GM18511 (cell line): ENCODE results near the gene SMIM33.
"Not testable (repeated sequence)": the region's sequence is repeated elsewhere in the genome, so short reads cannot be mapped to it uniquely, and the experiment has no call there.

Experiments
- ATAC-seq: cut with Tn5 transposase; IDR thresholded peaks from one replicate; pipeline ENCODE4 v1.9.1; 2021; ENCODE audit warnings: mild to moderate bottlenecking, moderate library complexity; ENCODE audit not compliant: unreplicated experiment

Gene SMIM33

GRCh38 chr5:139481580-139482049 lies 10.8 kb downstream of the SMIM33 start:
- ATAC-seq, result peak; percentile 44

GRCh38 chr5:139482050-139482889 lies 11.5 kb downstream of the SMIM33 start, which contains the start of gene STING1:
TSS of gene STING1 (minus strand) at chr5:139482758. CDS start at chr5:139481704, 1,054 bp downstream.
- ATAC-seq, result peak; percentile 70

- ATAC-seq, result not testable (repeated sequence)
Measured at GRCh38 chr5:139482890-139483208, 12.0 kb downstream of the SMIM33 start.

GRCh38 chr5:139486201-139486600 lies 15.4 kb downstream of the SMIM33 start:
- ATAC-seq, result no peak

GRCh38 chr5:139488260-139488659 lies 17.5 kb downstream of the SMIM33 start:
- ATAC-seq, result no peak

- no peak for ATAC-seq
Measured at GRCh38 chr5:139492700-139493192, 21.9 kb downstream of the SMIM33 start.

GRCh38 chr5:139494256-139494655 lies 23.5 kb downstream of the SMIM33 start:
- no peak for ATAC-seq

GRCh38 chr5:139494832-139495231 lies 24.0 kb downstream of the SMIM33 start:
- no peak for ATAC-seq

GRCh38 chr5:139495638-139496435 lies 25.0 kb downstream of the SMIM33 start:
- ATAC-seq, result no peak

GRCh38 chr5:139501381-139501780 lies 30.6 kb downstream of the SMIM33 start:
- no peak for ATAC-seq

- ATAC-seq, result not testable (repeated sequence)
Measured at GRCh38 chr5:139503036-139503817, 32.4 kb downstream of the SMIM33 start.

GRCh38 chr5:139503879-139504278 lies 33.1 kb downstream of the SMIM33 start:
- not testable (repeated sequence) for ATAC-seq

- not testable (repeated sequence) for ATAC-seq
Measured at GRCh38 chr5:139504722-139505121, 33.9 kb downstream of the SMIM33 start.

GRCh38 chr5:139512786-139513390 lies 42.1 kb downstream of the SMIM33 start:
- ATAC-seq, result no peak

GRCh38 chr5:139513434-139513833 lies 42.6 kb downstream of the SMIM33 start:
- ATAC-seq, result peak; percentile 69

GRCh38 chr5:139513852-139514485 lies 43.2 kb downstream of the SMIM33 start:
- peak; percentile 12 for ATAC-seq

GRCh38 chr5:139514486-139514856 lies 43.7 kb downstream of the SMIM33 start:
- ATAC-seq, result no peak

GRCh38 chr5:139517683-139518564 lies 47.1 kb downstream of the SMIM33 start:
- peak; percentile 88 for ATAC-seq
